Smooth muscle cell (in vitro differentiated cells): ENCODE results near the gene STK40. TPM values are rescaled to one million over a fixed set of nuclear protein-coding genes. Genes with fewer than 3 reads are reported as not detected.

Experiments
- DNase-seq: peaks from one replicate; lab custom pipeline; 2025; ENCODE audit not compliant: unreplicated experiment; lab: John Stamatoyannopoulos, UW
- H2AFZ ChIP-seq: fragments of 200-600 bp; sonication (generic); 2 replicates; pipeline ENCODE4 v1.6.0; 2016; ENCODE audit warnings: antibody characterized with exemption, low read depth, mild to moderate bottlenecking
- H3F3A ChIP-seq: fragments of 200-600 bp; sonication (generic); 2 replicates; pipeline ENCODE4 v1.6.0; 2017; ENCODE audit warnings: antibody characterized with exemption, low read depth
- H3K27ac ChIP-seq: fragments of 200-600 bp; sonication (generic); 2 replicates; pipeline ENCODE4 v1.5.1; 2016; ENCODE audit warnings: low read depth, mild to moderate bottlenecking
- H3K27me3 ChIP-seq: fragments of 200-600 bp; sonication (generic); 2 replicates; pipeline ENCODE4 v1.6.1; 2016; ENCODE audit warnings: low read depth, mild to moderate bottlenecking
- H3K36me3 ChIP-seq: fragments of 200-600 bp; sonication (generic); 2 replicates; pipeline ENCODE4 v1.5.1; 2016; ENCODE audit warnings: low read depth
- H3K4me1 ChIP-seq: fragments of 200-600 bp; sonication (generic); 2 replicates; pipeline ENCODE4 v1.5.1; 2016; ENCODE audit warnings: low read depth
- H3K4me2 ChIP-seq: fragments of 200-600 bp; sonication (generic); 2 replicates; pipeline ENCODE4 v1.6.0; 2016; ENCODE audit warnings: mild to moderate bottlenecking
- H3K4me3 ChIP-seq: fragments of 200-600 bp; sonication (generic); 2 replicates; pipeline ENCODE4 v1.5.1; 2016; ENCODE audit warnings: mild to moderate bottlenecking
- H3K79me2 ChIP-seq: fragments of 200-600 bp; sonication (generic); 2 replicates; pipeline ENCODE4 v1.6.0; 2016; ENCODE audit warnings: low read depth, mild to moderate bottlenecking
- H3K9ac ChIP-seq: fragments of 200-600 bp; sonication (generic); 2 replicates; pipeline ENCODE4 v1.6.0; 2016; ENCODE audit warnings: low read depth
- H3K9me3 ChIP-seq: fragments of 200-600 bp; sonication (generic); replicated peaks from 2 replicates; pipeline ENCODE4 v1.5.1; 2016; ENCODE audit warnings: low read depth
- H4K20me1 ChIP-seq: fragments of 200-600 bp; sonication (generic); 2 replicates; pipeline ENCODE4 v1.6.0; 2016; ENCODE audit warnings: low read depth
- CTCF ChIP-seq: fragments of 200-600 bp; sonication (generic); IDR thresholded peaks from 2 replicates; pipeline ENCODE4 v1.5.1; 2017; ENCODE audit warnings: borderline replicate concordance, mild to moderate bottlenecking, antibody characterized with exemption; ENCODE audit not compliant: insufficient read depth, poor library complexity, severe bottlenecking
- WGBS: methylation state at CpG from one replicate; pipeline ENCODE4 v1.1.7; 2016; ENCODE audit warnings: low lambda C conversion rate; 5-methylcytosine and 5-hydroxymethylcytosine counted together
- polyA plus RNA-seq: library from polyadenylated mRNA; unstranded; fragments of >200 nt; fragmentation: Nextera tagmentation; extraction: Ambion mirVana; gene quantifications from 2 replicates; pipeline ENCODE4 v1.2.1, GENCODE V29; 2016
- total RNA-seq: library from RNA; depleted of rRNA; stranded (reverse); fragments of >200 nt; gene quantifications from 2 replicates; pipeline ENCODE4 v1.2.3, GENCODE V29; 2014

The STK40 gene
- total and polyA plus RNA-seq, 2 experiments from 2014 or later: 8.4 to 18.8 TPM

GRCh38 chr1:36351227-36351977 is 34.3 kb downstream of the STK40 start:
- DNase-seq: peak; percentile 65
- H3K27me3 ChIP-seq: no peaks in the 10 kb centered on the region
- peaks cover 19% of the 10 kb centered on the region for H3F3A ChIP-seq
- WGBS: 32% methylated on average over 13 of the region's 14 CpGs
- H4K20me1 ChIP-seq: no peaks in the 10 kb centered on the region
- no peak overlapping the region for H2AFZ ChIP-seq
- peaks cover 3% of the 10 kb centered on the region for H3K79me2 ChIP-seq
- peak overlapping the region; percentile 83 for H3K4me2 ChIP-seq
- no peak for TF ChIP-seq CTCF
- H3K9me3 ChIP-seq: no peaks in the 10 kb centered on the region
- peak overlapping the region; percentile 96 for H3K9ac ChIP-seq
- H3K4me1 ChIP-seq: peaks cover 30% of the 10 kb centered on the region
- peak overlapping the region; percentile 100 for H3K27ac ChIP-seq
- H3K36me3 ChIP-seq: no peaks in the 10 kb centered on the region
- H3K4me3 ChIP-seq: no peak overlapping the region

GRCh38 chr1:36350659-36351226 is 35.0 kb downstream of the STK40 start:
- H3K79me2 ChIP-seq: peaks cover 3% of the 10 kb centered on the region
- 39% methylated on average over 13 of the region's 13 CpGs for WGBS
- H3K4me3 ChIP-seq: no peak overlapping the region
- peak; percentile 85 for DNase-seq
- peaks cover 19% of the 10 kb centered on the region for H3F3A ChIP-seq
- H3K36me3 ChIP-seq: no peaks in the 10 kb centered on the region
- no peaks in the 10 kb centered on the region for H4K20me1 ChIP-seq
- peak overlapping the region; percentile 83 for H3K4me2 ChIP-seq
- H3K9ac ChIP-seq: peak overlapping the region; percentile 96
- TF ChIP-seq CTCF: no peak
- peak overlapping the region; percentile 100 for H3K27ac ChIP-seq
- H2AFZ ChIP-seq: no peak overlapping the region
- H3K27me3 ChIP-seq: no peaks in the 10 kb centered on the region
- no peaks in the 10 kb centered on the region for H3K9me3 ChIP-seq
- H3K4me1 ChIP-seq: peaks cover 30% of the 10 kb centered on the region

- no peak overlapping the region for H2AFZ ChIP-seq
- no peaks in the 10 kb centered on the region for H4K20me1 ChIP-seq
- no peaks in the 10 kb centered on the region for H3K36me3 ChIP-seq
- H3K9ac ChIP-seq: peak overlapping the region; percentile 96
- no peaks in the 10 kb centered on the region for H3K9me3 ChIP-seq
- H3K4me2 ChIP-seq: peak overlapping the region; percentile 83
- H3K27ac ChIP-seq: peak overlapping the region; percentile 100
- no peak overlapping the region for H3K4me3 ChIP-seq
- no peak for DNase-seq
- H3K27me3 ChIP-seq: no peaks in the 10 kb centered on the region
- 91% methylated on average over 16 of the region's 16 CpGs for WGBS
- H3F3A ChIP-seq: peaks cover 19% of the 10 kb centered on the region
- peaks cover 3% of the 10 kb centered on the region for H3K79me2 ChIP-seq
- H3K4me1 ChIP-seq: peaks cover 30% of the 10 kb centered on the region
- TF ChIP-seq CTCF: no peak
Observed at GRCh38 chr1:36349839-36350238, 35.9 kb downstream of the STK40 start.

GRCh38 chr1:36349241-36349671 is 36.5 kb downstream of the STK40 start:
- H3K9ac ChIP-seq: no peak overlapping the region

More at GRCh38 chr1:36349241-36349671, 36.5 kb downstream of the STK40 start:
- Histone ChIP-seq H3K36me3 (no peaks in the 10 kb centered on the region), H3K27ac (peak overlapping the region; percentile 100), H3K4me1 (peaks cover 30% of the 10 kb centered on the region), H3K79me2 (peaks cover 3% of the 10 kb centered on the region), H3K4me3 (no peak overlapping the region), H3F3A (peaks cover 19% of the 10 kb centered on the region), H3K27me3 (no peaks in the 10 kb centered on the region), H3K4me2 (peak overlapping the region; percentile 83), H2AFZ (no peak overlapping the region), H3K9me3 (no peaks in the 10 kb centered on the region), H4K20me1 (no peaks in the 10 kb centered on the region)
- TF ChIP-seq CTCF: no peak
- DNase-seq: no peak
- 63% methylated on average over 7 of the region's 7 CpGs for WGBS
